SK-N-SH (cell line): ENCODE data around the gene ZBTB38. TPM values are rescaled to one million over a fixed set of nuclear protein-coding genes. Genes with fewer than 3 reads are reported as not detected.

ENCODE experiments used
- CTCF ChIA-PET: fragments of 300-600, 350-600 bp; formaldehyde crosslinking; extraction: SDS; loops from one replicate; lab custom pipeline; 2021; lab: Yijun Ruan, JAX
- POLR2A ChIA-PET: fragments of 350-600 bp; sonication (Branson Sonifier 250); formaldehyde crosslinking; extraction: SDS; loops from one replicate; lab custom pipeline; 2020; ENCODE audit warnings: antibody characterized with exemption, inconsistent platforms; lab: Yijun Ruan, JAX
- DNase-seq: peaks from one replicate; pipeline ENCODE4 v3.0.0; 2012
- H2AFZ ChIP-seq: fragments of 200-600 bp; sonication (generic); 2 replicates; pipeline ENCODE4 v1.8.1; 2016; ENCODE audit warnings: antibody characterized with exemption, mild to moderate bottlenecking, low read depth
- H3F3A ChIP-seq: fragments of 200-600 bp; sonication (generic); replicated peaks from 2 replicates; pipeline ENCODE3; 2016; ENCODE audit warnings: antibody characterized with exemption, mild to moderate bottlenecking; ENCODE audit not compliant: insufficient read depth
- H3K27ac ChIP-seq, 2 experiments: fragments of 200-500 bp in 1 of 2; fragments of 200-600 bp in 1 of 2; sonication (Bioruptor generic) in 1 of 2; sonication (generic), shearing (Covaris generic) in 1 of 2; 2 replicates each; pipeline versions ENCODE4 v1.5.1 to v1.6.1; 2014 to 2016; ENCODE audit warnings: low read depth in 2 of 2, inconsistent platforms in 1 of 2, low read length in 1 of 2, mild to moderate bottlenecking in 1 of 2, mixed read lengths in 1 of 2
- H3K27me3 ChIP-seq: fragments of 200-600 bp; sonication (generic), shearing (Covaris generic); 2 replicates; pipeline ENCODE4 v1.6.1; 2016; ENCODE audit warnings: mixed run types; ENCODE audit not compliant: insufficient read depth
- H3K36me3 ChIP-seq, 2 experiments: fragments of 200-500 bp in 1 of 2; fragments of 200-600 bp in 1 of 2; sonication (Bioruptor generic) in 1 of 2; sonication (generic) in 1 of 2; replicated peaks in 1 of 2; 2 replicates each; pipeline versions ENCODE3 to v1.5.1; 2014 to 2016; ENCODE audit warnings: low read length in 1 of 2, mild to moderate bottlenecking in 1 of 2; ENCODE audit not compliant: insufficient read depth in 2 of 2, control insufficient read depth in 1 of 2
- H3K4me1 ChIP-seq, 2 experiments: fragments of 200-500 bp in 1 of 2; fragments of 200-600 bp in 1 of 2; sonication (Bioruptor generic) in 1 of 2; sonication (generic), shearing (Covaris generic) in 1 of 2; 2 replicates each; pipeline versions ENCODE4 v1.5.1 to v1.6.1; 2014 to 2016; ENCODE audit warnings: low read depth in 1 of 2, low read length in 1 of 2, mixed run types in 1 of 2; ENCODE audit not compliant: insufficient read depth in 2 of 2, control insufficient read depth in 1 of 2
- H3K4me2 ChIP-seq: fragments of 200-600 bp; sonication (generic), shearing (Covaris generic); 2 replicates; pipeline ENCODE4 v1.6.1; 2017; ENCODE audit warnings: mixed run types
- H3K4me3 ChIP-seq, 2 experiments: fragments of 200-500 bp in 1 of 2; fragments of 200-600 bp in 1 of 2; sonication (Bioruptor generic) in 1 of 2; sonication (generic), shearing (Covaris generic) in 1 of 2; 2 replicates each; pipeline versions ENCODE4 v1.5.1 to v1.8.1; 2014 to 2016; ENCODE audit warnings: low read depth in 2 of 2, inconsistent platforms in 1 of 2, low read length in 1 of 2, mild to moderate bottlenecking in 1 of 2, mixed read lengths in 1 of 2, moderate library complexity in 1 of 2
- H3K79me2 ChIP-seq: fragments of 200-600 bp; sonication (generic); 2 replicates; pipeline ENCODE4 v1.8.1; 2017; ENCODE audit warnings: mild to moderate bottlenecking; ENCODE audit not compliant: insufficient read depth
- H3K9ac ChIP-seq: fragments of 200-600 bp; sonication (generic); 2 replicates; pipeline ENCODE4 v1.6.1; 2017; ENCODE audit warnings: mixed run types
- H3K9me2 ChIP-seq: fragments of 200-600 bp; sonication (generic); 2 replicates; pipeline ENCODE4 v1.6.1; 2017; ENCODE audit warnings: mixed run types
- H3K9me3 ChIP-seq: fragments of 200-600 bp; sonication (generic); 2 replicates; pipeline ENCODE4 v1.6.1; 2017; ENCODE audit warnings: mixed run types, mild to moderate bottlenecking, moderate library complexity
- H4K20me1 ChIP-seq: fragments of 200-600 bp; sonication (generic); 2 replicates; pipeline ENCODE4 v1.6.1; 2017; ENCODE audit warnings: mild to moderate bottlenecking, mixed run types; ENCODE audit not compliant: insufficient read depth
- CTCF ChIP-seq: fragments of 200-600 bp; sonication (generic); IDR thresholded peaks from 2 replicates; pipeline ENCODE4 v1.6.1; 2017; ENCODE audit warnings: antibody characterized with exemption, mild to moderate bottlenecking, moderate library complexity
- EP300 ChIP-seq, 2 experiments: IDR thresholded peaks; 2 replicates each; pipeline versions ENCODE4 v1.4.0 to v1.6.1; 2012; ENCODE audit warnings: borderline replicate concordance in 1 of 2, low read depth in 1 of 2, low read length in 1 of 2
- FOSL2 ChIP-seq: IDR thresholded peaks from 2 replicates; pipeline ENCODE4 v1.4.0; 2012; ENCODE audit warnings: low read depth, mild to moderate bottlenecking, moderate library complexity, borderline replicate concordance
- FOXJ3 ChIP-seq: sonication (generic); formaldehyde crosslinking; IDR thresholded peaks from 2 replicates; pipeline ENCODE4 v1.5.1; 2020; ENCODE audit warnings: mild to moderate bottlenecking, missing genetic modification reagents
- MAX ChIP-seq: IDR thresholded peaks from 2 replicates; pipeline ENCODE4 v1.4.0; 2012; ENCODE audit warnings: low read depth
- POLR2AphosphoS5 ChIP-seq: IDR thresholded peaks from 2 replicates; pipeline ENCODE4 v1.6.1; 2012; ENCODE audit warnings: low read depth, low read length
- RXRA ChIP-seq: IDR thresholded peaks from 2 replicates; pipeline ENCODE4 v1.4.0; 2012; ENCODE audit warnings: low read depth, mild to moderate bottlenecking, borderline replicate concordance
- TCF12 ChIP-seq: IDR thresholded peaks from 2 replicates; pipeline ENCODE4 v1.4.0; 2012
- TEAD4 ChIP-seq: IDR thresholded peaks from 2 replicates; pipeline ENCODE4 v1.4.0; 2012; ENCODE audit warnings: mild to moderate bottlenecking, borderline replicate concordance; ENCODE audit not compliant: insufficient read depth
- WGBS: methylation state at CpG from one replicate; pipeline ENCODE4 v1.1.6; 2017; ENCODE audit warnings: low lambda C conversion rate; 5-methylcytosine and 5-hydroxymethylcytosine counted together
- polyA plus RNA-seq, 3 experiments: library from polyadenylated mRNA; depleted of rRNA; stranded (reverse); fragments of >200 nt; gene quantifications; 2 replicates each; pipeline ENCODE4 v1.2.3, GENCODE V29; 2012

Gene ZBTB38
- polyA plus RNA-seq, 1 of the 3 experiments (the other 2 are of a cell fraction) = 10.1 TPM

GRCh38 chr3:141402476-141403171 is 34.3 kb downstream of the ZBTB38 start:
- 18% methylated on average over 15 of the region's 58 CpGs for WGBS
- Histone ChIP-seq H4K20me1 (no peaks in the 10 kb centered on the region), H3K27ac (peak overlapping the region; percentile 78 to 87), H3K9me2 (no peaks in the 10 kb centered on the region), H3K4me1 (peaks cover 11 to 17% of the 10 kb centered on the region in 2 experiments), H2AFZ (no peak overlapping the region), H3K9ac (peak overlapping the region; percentile 87), H3K4me2 (peak overlapping the region; percentile 84), H3K79me2 (peaks cover 38% of the 10 kb centered on the region), H3K36me3 (peaks cover 38 to 43% of the 10 kb centered on the region in 2 experiments), H3K27me3 (no peaks in the 10 kb centered on the region), H3K4me3 (peak overlapping the region; percentile 66 to 69), H3K9me3 (no peaks in the 10 kb centered on the region), H3F3A (peaks cover 42% of the 10 kb centered on the region)
- ChIA-PET CTCF (no interaction called here), POLR2A (interaction anchor here (1.0 to 1.4 kb wide), 2 partner anchors 17 to 91 kb away, joined by 4 to 5 read pairs; no protein-coding TSS in a partner anchor)
- TF ChIP-seq CTCF = 0 out of 2 replicates have a peak, but pooled peaks have one; percentile 8
- no peak for TF ChIP-seq RXRA
- peak; percentile 84 for DNase-seq

- WGBS = 92% methylated on average over 4 of the region's 4 CpGs
- DNase-seq = no peak
- ChIA-PET POLR2A (interaction anchor here (1.1 to 1.4 kb wide), 2 partner anchors 17 to 92 kb away, joined by 3 to 5 read pairs; no protein-coding TSS in a partner anchor), CTCF (interaction anchor here (2.0 kb wide), 1 partner anchor 48 kb away, joined by 4 read pairs; no protein-coding TSS in a partner anchor)
- peak overlapping the region; percentile 84 for H3K4me2 ChIP-seq
- H3K9me3 ChIP-seq = no peaks in the 10 kb centered on the region
- TF ChIP-seq TCF12 = no peak
- no peak overlapping the region for H3K9ac ChIP-seq
- peaks cover 43 to 46% of the 10 kb centered on the region in 2 experiments for H3K36me3 ChIP-seq
- H2AFZ ChIP-seq = no peak overlapping the region
- H3K9me2 ChIP-seq = no peaks in the 10 kb centered on the region
- H3K79me2 ChIP-seq = peaks cover 48% of the 10 kb centered on the region
- H3K4me1 ChIP-seq = peaks cover 11 to 17% of the 10 kb centered on the region in 2 experiments
- peaks cover 39% of the 10 kb centered on the region for H3F3A ChIP-seq
- no peaks in the 10 kb centered on the region for H3K27me3 ChIP-seq
- peak overlapping the region in 1 of 2 experiments; percentile 78; a peak in 2 of 4 replicates for H3K27ac ChIP-seq
- H4K20me1 ChIP-seq = no peaks in the 10 kb centered on the region
- no peak overlapping the region for H3K4me3 ChIP-seq
Measured at GRCh38 chr3:141403576-141403975, 35.3 kb downstream of the ZBTB38 start.

GRCh38 chr3:141405025-141405424 is 36.7 kb downstream of the ZBTB38 start:
- peaks cover 45 to 51% of the 10 kb centered on the region in 2 experiments for H3K36me3 ChIP-seq
- peak overlapping the region; percentile 8 for H3K4me2 ChIP-seq
- H3K79me2 ChIP-seq = peaks cover 56% of the 10 kb centered on the region
- no peak for DNase-seq
- H3K27ac ChIP-seq = peak overlapping the region in 1 of 2 experiments; percentile 78; a peak in 2 of 4 replicates
- H3K27me3 ChIP-seq = no peaks in the 10 kb centered on the region
- H3K4me3 ChIP-seq = no peak overlapping the region
- no peaks in the 10 kb centered on the region for H4K20me1 ChIP-seq
- ChIA-PET CTCF (interaction anchor here (0.6 to 2.6 kb wide), 7 partner anchors 13 to 55 kb away, joined by 3 to 12 read pairs (median 4); no protein-coding TSS in a partner anchor), POLR2A (no interaction called here)
- TF ChIP-seq CTCF (no peak), MAX (no peak), FOSL2 (no peak), POLR2AphosphoS5 (no peak), TEAD4 (no peak), FOXJ3 (CRISPR knock-in tag) (no peak), EP300 (IDR thresholded peaks at IDR 0.05; ENCODE audit: borderline replicate concordance in 1 of 2, low read depth in 1 of 2, low read length in 1 of 2) (no peak)
- no peaks in the 10 kb centered on the region for H3K9me2 ChIP-seq
- H2AFZ ChIP-seq = no peak overlapping the region
- peak overlapping the region; percentile 45; the same call in 1 of the 2 replicates for H3K9ac ChIP-seq
- 81% methylated on average over 3 of the region's 3 CpGs for WGBS
- H3K4me1 ChIP-seq = peaks cover 11 to 22% of the 10 kb centered on the region in 2 experiments
- no peaks in the 10 kb centered on the region for H3K9me3 ChIP-seq
- peaks cover 36% of the 10 kb centered on the region for H3F3A ChIP-seq
